ENCODE data around the gene CLEC11A. TPM values are rescaled to one million over a fixed set of nuclear protein-coding genes. Genes with fewer than 3 reads are reported as not detected.

CLEC11A gene
- total and polyA plus RNA-seq, 9 of the 15 experiments (the other 6 are each of a cell fraction or from before 2014, with no cell fraction given) = 0.39 to 43.9 (median 3.4) TPM

DNA sequence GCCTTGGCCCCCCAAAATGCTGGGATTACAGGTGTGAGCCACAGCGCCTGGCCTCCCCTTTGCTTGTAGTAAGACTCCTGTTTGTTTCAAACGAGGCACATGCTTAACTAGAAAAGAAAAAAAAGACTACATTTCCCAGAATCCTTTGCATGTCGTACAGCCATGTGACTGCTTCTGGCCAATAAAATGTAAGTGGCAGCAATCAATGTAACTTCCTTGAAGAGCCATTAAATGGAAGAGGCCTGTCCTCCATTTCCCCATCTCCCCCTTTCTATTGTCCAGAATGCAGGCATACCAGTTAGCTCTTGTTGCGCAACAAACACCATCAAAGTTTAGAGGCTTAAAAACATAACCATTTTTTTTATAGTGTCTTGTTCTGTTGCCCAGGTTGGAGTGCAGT, 36.7 kb downstream of the CLEC11A start (continued):
- TF ChIP-seq, protein P1, sequence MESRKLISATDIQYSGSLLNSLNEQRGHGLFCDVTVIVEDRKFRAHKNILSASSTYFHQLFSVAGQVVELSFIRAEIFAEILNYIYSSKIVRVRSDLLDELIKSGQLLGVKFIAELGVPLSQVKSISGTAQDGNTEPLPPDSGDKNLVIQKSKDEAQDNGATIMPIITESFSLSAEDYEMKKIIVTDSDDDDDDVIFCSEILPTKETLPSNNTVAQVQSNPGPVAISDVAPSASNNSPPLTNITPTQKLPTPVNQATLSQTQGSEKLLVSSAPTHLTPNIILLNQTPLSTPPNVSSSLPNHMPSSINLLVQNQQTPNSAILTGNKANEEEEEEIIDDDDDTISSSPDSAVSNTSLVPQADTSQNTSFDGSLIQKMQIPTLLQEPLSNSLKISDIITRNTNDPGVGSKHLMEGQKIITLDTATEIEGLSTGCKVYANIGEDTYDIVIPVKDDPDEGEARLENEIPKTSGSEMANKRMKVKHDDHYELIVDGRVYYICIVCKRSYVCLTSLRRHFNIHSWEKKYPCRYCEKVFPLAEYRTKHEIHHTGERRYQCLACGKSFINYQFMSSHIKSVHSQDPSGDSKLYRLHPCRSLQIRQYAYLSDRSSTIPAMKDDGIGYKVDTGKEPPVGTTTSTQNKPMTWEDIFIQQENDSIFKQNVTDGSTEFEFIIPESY (CRISPR knock-in tag; IDR thresholded peaks at IDR 0.05) = no peak
- TF ChIP-seq MBD1 (CRISPR knock-in tag; IDR thresholded peaks at IDR 0.05) (no peak), TBL1XR1 (IDR thresholded peaks at IDR 0.05; ENCODE audit: low read length in 2 of 2) (0 out of 4 replicates have a peak, but pooled peaks of 1 of the 2 experiments have one; percentile 31), HCFC1 (IDR thresholded peaks at IDR 0.05; ENCODE audit: low read depth, low read length) (peak; percentile 93), MNT (conservative IDR thresholded peaks at IDR 0.05) (peak in 1 of 2 experiments; percentile 39; a peak in 1 of 4 replicates), NR4A1 (CRISPR knock-in tag; IDR thresholded peaks at IDR 0.05) (no peak), NR4A1 (tag; IDR thresholded peaks at IDR 0.05) (no peak), MEF2A (IDR thresholded peaks at IDR 0.05; ENCODE audit: control insufficient read depth, low read depth, low read length) (no peak), HEY1 (CRISPR knock-in tag; IDR thresholded peaks at IDR 0.05; ENCODE audit: borderline replicate concordance) (no peak), CHD2 (IDR thresholded peaks at IDR 0.05; ENCODE audit: low read depth, low read length) (peak; percentile 72), KLF16 (IDR thresholded peaks at IDR 0.05) (no peak), CREM (IDR thresholded peaks at IDR 0.05; ENCODE audit: low read depth) (peak; percentile 76), L3MBTL2 (IDR thresholded peaks at IDR 0.05) (peak; percentile 66), OTX1 (CRISPR knock-in tag; IDR thresholded peaks at IDR 0.05) (no peak), RNF2 (IDR thresholded peaks at IDR 0.05) (no peak), USF1 (CRISPR knock-in tag; IDR thresholded peaks at IDR 0.05) (peak; percentile 97)
- TF ChIP-seq, protein P2, sequence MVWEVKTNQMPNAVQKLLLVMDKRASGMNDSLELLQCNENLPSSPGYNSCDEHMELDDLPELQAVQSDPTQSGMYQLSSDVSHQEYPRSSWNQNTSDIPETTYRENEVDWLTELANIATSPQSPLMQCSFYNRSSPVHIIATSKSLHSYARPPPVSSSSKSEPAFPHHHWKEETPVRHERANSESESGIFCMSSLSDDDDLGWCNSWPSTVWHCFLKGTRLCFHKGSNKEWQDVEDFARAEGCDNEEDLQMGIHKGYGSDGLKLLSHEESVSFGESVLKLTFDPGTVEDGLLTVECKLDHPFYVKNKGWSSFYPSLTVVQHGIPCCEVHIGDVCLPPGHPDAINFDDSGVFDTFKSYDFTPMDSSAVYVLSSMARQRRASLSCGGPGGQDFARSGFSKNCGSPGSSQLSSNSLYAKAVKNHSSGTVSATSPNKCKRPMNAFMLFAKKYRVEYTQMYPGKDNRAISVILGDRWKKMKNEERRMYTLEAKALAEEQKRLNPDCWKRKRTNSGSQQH (CRISPR knock-in tag; IDR thresholded peaks at IDR 0.05) = no peak
- TF ChIP-seq, protein P3, sequence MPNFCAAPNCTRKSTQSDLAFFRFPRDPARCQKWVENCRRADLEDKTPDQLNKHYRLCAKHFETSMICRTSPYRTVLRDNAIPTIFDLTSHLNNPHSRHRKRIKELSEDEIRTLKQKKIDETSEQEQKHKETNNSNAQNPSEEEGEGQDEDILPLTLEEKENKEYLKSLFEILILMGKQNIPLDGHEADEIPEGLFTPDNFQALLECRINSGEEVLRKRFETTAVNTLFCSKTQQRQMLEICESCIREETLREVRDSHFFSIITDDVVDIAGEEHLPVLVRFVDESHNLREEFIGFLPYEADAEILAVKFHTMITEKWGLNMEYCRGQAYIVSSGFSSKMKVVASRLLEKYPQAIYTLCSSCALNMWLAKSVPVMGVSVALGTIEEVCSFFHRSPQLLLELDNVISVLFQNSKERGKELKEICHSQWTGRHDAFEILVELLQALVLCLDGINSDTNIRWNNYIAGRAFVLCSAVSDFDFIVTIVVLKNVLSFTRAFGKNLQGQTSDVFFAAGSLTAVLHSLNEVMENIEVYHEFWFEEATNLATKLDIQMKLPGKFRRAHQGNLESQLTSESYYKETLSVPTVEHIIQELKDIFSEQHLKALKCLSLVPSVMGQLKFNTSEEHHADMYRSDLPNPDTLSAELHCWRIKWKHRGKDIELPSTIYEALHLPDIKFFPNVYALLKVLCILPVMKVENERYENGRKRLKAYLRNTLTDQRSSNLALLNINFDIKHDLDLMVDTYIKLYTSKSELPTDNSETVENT (CRISPR knock-in tag; IDR thresholded peaks at IDR 0.05) = no peak
